Muscle layer of duodenum (tissue), 2 donors: ENCODE measurements around the gene TAS1R3.
A peak's percentile ranks its signal among the peaks of the same experiment; 100 is the strongest.
"Not testable (repeated sequence)": the region's sequence is repeated elsewhere in the genome, so short reads cannot be mapped to it uniquely, and the experiment has no call there.

Experiments
- H3K27ac ChIP-seq: one replicate; pipeline ENCODE4 v1.7.0; 2013; ENCODE audit warnings: mild to moderate bottlenecking, low read length
- H3K27me3 ChIP-seq: one replicate; pipeline ENCODE4 v1.7.0; 2013; ENCODE audit warnings: low read depth, mild to moderate bottlenecking, control low read depth, low read length
- H3K36me3 ChIP-seq, 2 donors: one replicate each; pipeline ENCODE4 v1.7.0; 2013; ENCODE audit warnings: low read length in 2 of 2, control low read depth in 1 of 2, mild to moderate bottlenecking in 1 of 2; ENCODE audit not compliant: insufficient read depth in 2 of 2, control insufficient read depth in 1 of 2
- H3K4me1 ChIP-seq, 2 donors: one replicate each; pipeline ENCODE4 v1.7.0; 2013; ENCODE audit warnings: low read length in 2 of 2, mild to moderate bottlenecking in 2 of 2, control low read depth in 1 of 2, moderate library complexity in 1 of 2; ENCODE audit not compliant: insufficient read depth in 2 of 2, control insufficient read depth in 1 of 2
- H3K4me3 ChIP-seq, 2 donors: one replicate each; pipeline ENCODE4 v1.7.0; 2013; ENCODE audit warnings: low read length in 2 of 2, low read depth in 1 of 2, mild to moderate bottlenecking in 1 of 2
- H3K9me3 ChIP-seq, 2 donors: one replicate each; pipeline ENCODE4 v1.7.0; 2013; ENCODE audit warnings: low read length in 2 of 2, control low read depth in 1 of 2, mild to moderate bottlenecking in 1 of 2; ENCODE audit not compliant: control insufficient read depth in 1 of 2
- donor health status: healthy.

TAS1R3 gene

DNA sequence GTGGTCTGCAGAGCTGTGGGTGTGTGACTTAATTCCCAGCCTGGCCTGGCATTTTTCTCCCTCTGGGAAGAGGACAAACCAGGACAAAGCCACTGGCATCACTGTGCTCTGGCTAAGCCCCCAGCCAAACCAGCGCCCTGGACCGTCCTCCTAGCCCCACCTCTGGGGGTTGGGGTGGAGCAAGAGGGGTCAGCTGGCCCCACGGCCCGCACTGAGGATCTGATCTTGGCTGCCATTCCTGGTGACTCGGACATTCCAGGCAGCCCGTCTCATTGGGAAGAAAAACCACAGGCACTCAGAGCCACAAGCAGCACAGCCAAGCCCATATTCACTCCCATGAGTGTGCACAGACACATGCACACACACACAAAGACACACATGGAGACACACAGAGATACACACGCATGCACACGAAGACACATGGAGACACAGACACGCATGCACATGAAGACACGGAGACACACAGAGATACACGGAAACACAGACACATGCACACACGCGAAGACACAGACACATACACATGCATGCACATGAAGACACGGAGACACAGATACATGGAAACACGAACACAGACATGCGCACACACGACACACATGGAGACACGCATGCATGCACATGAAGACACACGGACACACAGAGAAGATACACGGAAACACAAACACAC is 29.6 kb downstream of the TAS1R3 start:
- Histone ChIP-seq H3K27me3 (no peaks in the 10 kb centered on the region), H3K9me3 (no peaks in the 10 kb centered on the region), H3K27ac (peak overlapping the region; percentile 8), H3K4me3 (no peak overlapping the region), H3K36me3 (no peaks in the 10 kb centered on the region), H3K4me1 (peaks cover 6 to 40% of the 10 kb centered on the region in 2 donors)

DNA sequence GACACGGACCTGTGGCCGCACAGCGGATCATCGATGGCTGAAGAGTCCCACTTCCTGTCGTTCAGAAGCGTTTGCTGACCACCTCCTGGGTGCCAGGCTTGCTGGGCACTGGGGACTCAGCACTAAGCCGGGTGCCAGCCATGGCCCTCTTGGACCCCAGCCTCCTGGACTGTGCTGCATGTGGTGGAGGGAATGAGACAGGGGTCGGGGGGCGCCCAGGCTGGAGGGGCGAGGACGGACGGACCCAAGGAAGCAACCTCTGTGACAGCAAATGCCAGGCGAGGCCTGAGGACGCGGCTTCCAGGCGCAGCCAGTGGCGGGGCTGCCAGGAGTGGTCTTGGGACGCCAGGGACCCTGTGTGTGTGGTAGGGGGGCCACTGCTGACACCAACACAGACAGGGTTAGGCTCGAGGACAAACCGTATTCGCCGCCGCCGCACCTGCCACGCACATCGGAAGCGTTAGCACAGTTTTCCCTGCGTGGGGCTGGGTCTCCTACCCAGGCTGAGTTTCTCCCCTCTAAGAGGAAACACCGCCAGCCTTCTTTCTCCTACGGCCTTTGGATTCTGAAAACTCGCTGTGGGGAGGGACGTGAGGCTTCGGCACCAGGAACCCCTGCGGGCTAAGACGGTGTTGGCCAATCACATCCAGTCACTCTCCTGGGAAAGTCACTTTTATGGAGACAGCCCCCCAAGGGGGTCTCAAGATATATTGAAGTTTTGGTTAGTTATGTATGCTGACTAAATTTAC is 30.3 kb downstream of the TAS1R3 start:
- H3K4me1 ChIP-seq: peaks cover 6 to 34% of the 10 kb centered on the region in 2 donors
- no peaks in the 10 kb centered on the region for H3K9me3 ChIP-seq
- H3K36me3 ChIP-seq: no peaks in the 10 kb centered on the region
- no peak overlapping the region for H3K4me3 ChIP-seq
- no peaks in the 10 kb centered on the region for H3K27me3 ChIP-seq
- H3K27ac ChIP-seq: peak overlapping the region; percentile 69

DNA sequence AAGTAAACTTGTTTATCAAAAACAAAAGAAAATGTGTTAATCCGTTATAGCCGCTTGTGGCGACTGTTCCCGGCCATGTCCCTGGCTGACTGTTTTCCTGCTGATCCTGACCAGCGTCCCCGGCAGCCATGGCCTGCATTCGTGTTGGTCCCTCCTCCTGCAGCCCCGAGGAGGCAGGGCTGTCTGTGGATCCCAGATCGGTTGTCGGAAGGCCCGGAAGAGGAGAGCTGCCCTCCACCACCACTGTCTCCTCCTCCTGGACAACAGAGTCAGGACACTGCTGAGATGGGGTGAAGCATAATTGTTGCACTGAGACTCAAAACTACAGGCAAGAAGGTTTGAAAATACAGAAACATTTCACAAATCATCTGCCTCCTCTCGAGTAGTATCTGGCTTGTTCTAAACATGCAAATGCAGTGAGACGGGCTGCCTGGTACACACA is 30.9 kb downstream of the TAS1R3 start:
- Histone ChIP-seq H3K27me3 (no peaks in the 10 kb centered on the region), H3K27ac (peak overlapping the region; percentile 69), H3K4me1 (peaks cover 6 to 29% of the 10 kb centered on the region in 2 donors)

GRCh38 chr1:1364266-1364665 is 33.2 kb downstream of the TAS1R3 start:
- peaks cover 6 to 20% of the 10 kb centered on the region in 2 donors for H3K4me1 ChIP-seq
- H3K36me3 ChIP-seq: no peaks in the 10 kb centered on the region
- H3K9me3 ChIP-seq: no peaks in the 10 kb centered on the region
- H3K27me3 ChIP-seq: no peaks in the 10 kb centered on the region
- H3K4me3 ChIP-seq: no peak overlapping the region
- no peak overlapping the region for H3K27ac ChIP-seq

More for the DNA sequence above, 30.9 kb downstream of the TAS1R3 start:
- no peaks in the 10 kb centered on the region for H3K9me3 ChIP-seq
- H3K36me3 ChIP-seq: no peaks in the 10 kb centered on the region
- no peak overlapping the region for H3K4me3 ChIP-seq

DNA sequence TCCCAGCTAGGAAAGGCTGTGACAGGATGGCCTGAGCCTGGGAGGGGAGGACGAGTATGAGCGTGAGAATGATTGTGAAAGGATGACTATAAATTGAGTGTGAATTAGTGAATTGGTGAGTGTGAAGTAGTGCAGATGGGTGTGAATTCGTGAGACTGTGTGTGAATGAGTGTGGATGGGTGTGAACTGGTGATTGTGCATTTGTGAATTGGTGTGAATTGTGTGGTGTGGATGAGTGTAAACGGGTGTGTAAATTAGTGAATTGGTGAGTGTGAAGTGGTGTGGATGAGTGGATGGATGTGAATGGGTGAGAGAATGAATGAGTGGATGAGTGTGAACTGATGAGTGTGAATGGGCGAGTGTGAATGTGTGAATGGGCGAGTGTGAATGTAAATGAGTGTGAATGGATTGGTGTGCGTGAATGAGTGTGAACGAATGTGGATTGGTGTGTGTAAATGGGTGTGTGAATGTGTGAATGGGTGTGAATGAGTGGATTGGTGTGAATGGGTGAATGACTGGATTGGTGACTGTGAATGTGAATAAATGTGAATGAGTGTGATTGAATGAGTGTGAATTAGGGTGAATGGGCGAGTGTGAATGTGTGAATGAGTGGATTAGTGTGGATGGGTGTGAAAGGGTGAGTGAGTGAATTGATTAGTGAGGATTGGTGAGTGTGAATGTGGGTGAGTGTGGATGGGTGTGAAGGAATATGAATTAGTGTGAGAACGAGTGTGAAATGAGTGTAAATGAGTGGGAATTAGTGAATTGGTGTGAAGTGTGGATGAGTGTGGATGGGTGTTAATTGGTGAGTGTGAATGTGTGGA is 35.0 kb downstream of the TAS1R3 start:
- no peak overlapping the region for H3K27ac ChIP-seq
- H3K27me3 ChIP-seq: no peaks in the 10 kb centered on the region
- no peaks in the 10 kb centered on the region for H3K36me3 ChIP-seq
- H3K4me1 ChIP-seq: peaks cover 1 to 6% of the 10 kb centered on the region in 2 donors
- H3K4me3 ChIP-seq: no peak overlapping the region
- H3K9me3 ChIP-seq: no peaks in the 10 kb centered on the region

- H3K9me3 ChIP-seq: no peaks in the 10 kb centered on the region
- H3K27me3 ChIP-seq: no peaks in the 10 kb centered on the region
- H3K4me1 ChIP-seq: peaks cover 0 to 8% of the 10 kb centered on the region in 2 donors
- no peaks in the 10 kb centered on the region for H3K36me3 ChIP-seq
- H3K4me3 ChIP-seq: no peak overlapping the region
- no peak overlapping the region for H3K27ac ChIP-seq
Measured at GRCh38 chr1:1366699-1367066, 35.6 kb downstream of the TAS1R3 start.

- Histone ChIP-seq H3K27me3 (no peaks in the 10 kb centered on the region), H3K36me3 (no peaks in the 10 kb centered on the region), H3K9me3 (no peaks in the 10 kb centered on the region), H3K4me3 (no peak overlapping the region), H3K4me1 (peaks cover 0 to 12% of the 10 kb centered on the region in 2 donors), H3K27ac (no peak overlapping the region)
Measured at GRCh38 chr1:1367315-1367714, 36.2 kb downstream of the TAS1R3 start.

GRCh38 chr1:1370094-1370493 is 39.0 kb downstream of the TAS1R3 start:
- H3K4me1 ChIP-seq: peaks cover 6 to 33% of the 10 kb centered on the region in 2 donors
- H3K4me3 ChIP-seq, H3K27me3 ChIP-seq, H3K9me3 ChIP-seq, H3K27ac ChIP-seq: not testable (repeated sequence)
- H3K36me3 ChIP-seq: peaks cover 0 to 12% of the 10 kb centered on the region in 2 donors

- Histone ChIP-seq H3K9me3 (no peaks in the 10 kb centered on the region), H3K27ac (no peak overlapping the region)
Measured at GRCh38 chr1:1370771-1371300, 39.8 kb downstream of the TAS1R3 start.

DNA sequence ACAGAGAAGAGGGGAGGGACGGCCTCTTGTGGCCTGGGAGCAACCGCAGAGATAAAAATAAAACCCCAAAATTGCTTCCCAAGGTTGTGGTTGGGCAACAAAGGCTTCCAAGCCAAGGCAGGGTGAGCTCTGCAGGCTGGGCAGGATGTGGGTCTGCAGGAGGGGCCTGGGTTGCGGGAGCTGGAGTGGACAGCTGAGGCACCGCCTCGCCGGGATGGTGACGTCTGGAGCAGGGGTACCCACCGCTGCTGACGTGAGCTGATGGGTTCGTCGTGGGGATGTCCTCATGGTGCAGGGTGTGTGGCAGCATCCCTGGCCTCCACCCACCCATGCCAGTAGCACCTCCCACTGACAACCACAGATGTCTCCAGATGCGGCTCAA is 40.3 kb downstream of the TAS1R3 start:
- Histone ChIP-seq H3K4me3 (no peak overlapping the region), H3K4me1 (peaks cover 6 to 39% of the 10 kb centered on the region in 2 donors), H3K36me3 (peaks cover 0 to 12% of the 10 kb centered on the region in 2 donors), H3K27ac (no peak overlapping the region), H3K27me3 (no peaks in the 10 kb centered on the region), H3K9me3 (no peaks in the 10 kb centered on the region)

More at GRCh38 chr1:1370771-1371300, 39.8 kb downstream of the TAS1R3 start:
- peaks cover 0 to 12% of the 10 kb centered on the region in 2 donors for H3K36me3 ChIP-seq
- no peak overlapping the region for H3K4me3 ChIP-seq
- peaks cover 6 to 34% of the 10 kb centered on the region in 2 donors for H3K4me1 ChIP-seq
- H3K27me3 ChIP-seq: no peaks in the 10 kb centered on the region
